A673 (cell line): ENCODE measurements around the gene SMIM24. TPM values are rescaled to one million over a fixed set of nuclear protein-coding genes. Genes with fewer than 3 reads are reported as not detected.

Source experiments
- BruUV-seq: library from RNA; stranded (reverse); fragments of 400-500 nt; replicated peaks from 2 replicates; lab custom pipeline; 2021; lab: Mats Ljungman, UMichigan
- CTCF ChIA-PET: fragments of 300-600 bp; sonication (Branson Sonifier 250); formaldehyde crosslinking; loops from one replicate; lab custom pipeline; 2022; ENCODE audit warnings: antibody characterized with exemption; lab: Charles Lee
- POLR2A ChIA-PET: fragments of 300-600 bp; sonication (Branson Sonifier 250); formaldehyde crosslinking; loops from one replicate; lab custom pipeline; 2022; ENCODE audit warnings: antibody characterized with exemption; ENCODE audit not compliant: low non-redundant PET; lab: Charles Lee
- DNase-seq: peaks from one replicate; pipeline ENCODE4 v3.0.0-alpha.2; 2015; ENCODE audit warnings: low spot score
- H3K27ac ChIP-seq: fragments of 200-600 bp; sonication (generic); 2 replicates; pipeline ENCODE4 v1.5.1; 2016; ENCODE audit warnings: mixed run types, low read depth, mild to moderate bottlenecking, mixed read lengths, antibody characterized with exemption, low read length; ENCODE audit not compliant: poor library complexity, severe bottlenecking
- H3K27me3 ChIP-seq: fragments of 200-600 bp; sonication (generic); replicated peaks from 2 replicates; pipeline ENCODE4 v1.6.1; 2017; ENCODE audit warnings: mixed run types, low read depth, mild to moderate bottlenecking, mixed read lengths, antibody characterized with exemption, low read length; ENCODE audit not compliant: insufficient read depth, poor library complexity
- H3K36me3 ChIP-seq: fragments of 200-600 bp; sonication (generic); 2 replicates; pipeline ENCODE4 v1.6.1; 2016; ENCODE audit warnings: mixed run types, mild to moderate bottlenecking, mixed read lengths, antibody characterized with exemption, low read length; ENCODE audit not compliant: insufficient read depth, poor library complexity, severe bottlenecking
- H3K4me1 ChIP-seq: fragments of 200-600 bp; sonication (generic); 2 replicates; pipeline ENCODE4 v1.6.1; 2017; ENCODE audit warnings: mixed run types, mild to moderate bottlenecking, mixed read lengths, antibody characterized with exemption, low read length; ENCODE audit not compliant: insufficient read depth, poor library complexity, severe bottlenecking
- H3K4me3 ChIP-seq: fragments of 200-600 bp; sonication (generic); 2 replicates; pipeline ENCODE4 v1.5.1; 2016; ENCODE audit warnings: low read depth, mixed run types, mild to moderate bottlenecking, mixed read lengths, low read length; ENCODE audit not compliant: poor library complexity, severe bottlenecking
- H3K9me3 ChIP-seq: fragments of 200-600 bp; sonication (generic); 2 replicates; pipeline ENCODE4 v1.6.1; 2016; ENCODE audit warnings: mixed run types, low read depth, mild to moderate bottlenecking, mixed read lengths, antibody characterized with exemption, low read length; ENCODE audit not compliant: poor library complexity, severe bottlenecking
- CTCF ChIP-seq: fragments of 300-800, 200-600 bp; sonication (generic); conservative IDR thresholded peaks from 2 replicates; pipeline ENCODE4 v1.5.1; 2017; ENCODE audit warnings: low read depth, mild to moderate bottlenecking, antibody characterized with exemption, low read length, moderate library complexity, mixed read lengths
- EZH2 ChIP-seq: fragments of 200-600 bp; sonication (generic); IDR thresholded peaks from 2 replicates; pipeline ENCODE4 v1.6.1; 2017; ENCODE audit warnings: borderline replicate concordance, low read depth, mild to moderate bottlenecking, mixed read lengths, antibody characterized with exemption, low read length; ENCODE audit not compliant: poor library complexity, severe bottlenecking
- intact Hi-C: fragments of 100-400 bp; cut with micrococcal nuclease; formaldehyde crosslinking; loops from one replicate; pipeline ENCODE4 v1.10.0; 2022; ENCODE audit not compliant: unreplicated experiment
- total RNA-seq: library from RNA; stranded (reverse); gene quantifications from 2 replicates; pipeline ENCODE4 v1.2.3, GENCODE V29; 2021

Gene SMIM24
- total RNA-seq, 1 experiment from 2014 or later = not detected

- POLR2A ChIA-PET = no interaction called here
- no peak for TF ChIP-seq EZH2
- TF ChIP-seq CTCF = no peak
- Histone ChIP-seq H3K27ac (no peak overlapping the region), H3K9me3 (no peaks in the 10 kb centered on the region), H3K4me3 (no peak overlapping the region), H3K27me3 (no peaks in the 10 kb centered on the region), H3K36me3 (peaks cover 5% of the 10 kb centered on the region), H3K4me1 (no peaks in the 10 kb centered on the region)
- CTCF ChIA-PET = no interaction called here
- no peak for DNase-seq
- TSS peak; percentile 64 for BruUV-seq
- intact Hi-C loops = no loop called here
Observed at GRCh38 chr19:3462991-3463713, 17.2 kb downstream of the SMIM24 start.

- Histone ChIP-seq H3K27ac (no peak overlapping the region), H3K27me3 (no peaks in the 10 kb centered on the region)
- BruUV-seq = no TSS peak
Observed at GRCh38 chr19:3459965-3460582, 20.3 kb downstream of the SMIM24 start.

More at GRCh38 chr19:3459965-3460582, 20.3 kb downstream of the SMIM24 start:
- H3K36me3 ChIP-seq = peaks cover 23% of the 10 kb centered on the region
- intact Hi-C loops = no loop called here
- H3K4me1 ChIP-seq = no peaks in the 10 kb centered on the region
- ChIA-PET CTCF (no interaction called here), POLR2A (no interaction called here)
- TF ChIP-seq CTCF (no peak), EZH2 (no peak)
- no peak for DNase-seq
- H3K9me3 ChIP-seq = no peaks in the 10 kb centered on the region
- no peak overlapping the region for H3K4me3 ChIP-seq
